Fibroblast of lung (primary cell): ENCODE results near the gene HOPX.

Experiments
- CTCF ChIP-seq, 2 donors: IDR thresholded peaks in 1 of 2; conservative IDR thresholded peaks in 1 of 2; 1 replicate in 1 of 2; 2 replicates in 1 of 2; pipeline ENCODE4 v1.5.1; 2011 to 2012; ENCODE audit warnings: low read length in 2 of 2, control low read depth in 1 of 2, inconsistent platforms in 1 of 2, low read depth in 1 of 2, mild to moderate bottlenecking in 1 of 2
- EZH2 ChIP-seq: IDR thresholded peaks from 2 replicates; pipeline ENCODE4 v1.5.1; 2012; ENCODE audit warnings: low read length, control low read depth, mild to moderate bottlenecking; ENCODE audit errors: missing control alignments

- TF ChIP-seq EZH2 (no peak), CTCF (conservative IDR thresholded peaks at IDR 0.05 in 1 of 2, IDR thresholded peaks at IDR 0.05 in 1 of 2; ENCODE audit: low read depth in 1 of 2, low read length in 2 of 2) (no peak)
These were observed 67.8 kb downstream of the HOPX start for GRCh38 chr4:56613101-56613862.
